GM21576 (cell line): Measurements from ENCODE around the gene VAT1L.
"Not testable (repeated sequence)": the region's sequence is repeated elsewhere in the genome, so short reads cannot be mapped to it uniquely, and the experiment has no call there.

Source experiments
- ATAC-seq: cut with Tn5 transposase; IDR thresholded peaks from one replicate; pipeline ENCODE4 v1.9.1; 2021; ENCODE audit warnings: mild to moderate bottlenecking, moderate library complexity; ENCODE audit not compliant: unreplicated experiment

Gene VAT1L

GRCh38 chr16:77947590-77947989, 159.2 kb downstream of the VAT1L start:
- ATAC-seq = not testable (repeated sequence)

GRCh38 chr16:77948835-77949234, 160.5 kb downstream of the VAT1L start:
- ATAC-seq = no peak

- no peak for ATAC-seq
These were observed 161.1 kb downstream of the VAT1L start for GRCh38 chr16:77949445-77949844.

- ATAC-seq = peak; percentile 48
These were observed 163.4 kb downstream of the VAT1L start for GRCh38 chr16:77951788-77952187.

GRCh38 chr16:77955127-77955526, 166.8 kb downstream of the VAT1L start:
- no peak for ATAC-seq

- no peak for ATAC-seq
These were observed 167.9 kb downstream of the VAT1L start for GRCh38 chr16:77956231-77956630.

GRCh38 chr16:77960766-77961165, 172.4 kb downstream of the VAT1L start:
- ATAC-seq = no peak

- no peak for ATAC-seq
These were observed 173.4 kb downstream of the VAT1L start for GRCh38 chr16:77961814-77962213.

- ATAC-seq = no peak
These were observed 174.3 kb downstream of the VAT1L start for GRCh38 chr16:77962689-77963088.

GRCh38 chr16:77963185-77964044, 175.1 kb downstream of the VAT1L start:
- peak; percentile 77 for ATAC-seq

- ATAC-seq = no peak
These were observed 177.0 kb downstream of the VAT1L start for GRCh38 chr16:77965346-77965745.

- no peak for ATAC-seq
These were observed 178.9 kb downstream of the VAT1L start for GRCh38 chr16:77967054-77967904.

- no peak for ATAC-seq
These were observed 181.5 kb downstream of the VAT1L start for GRCh38 chr16:77969861-77970260.

- ATAC-seq = no peak
These were observed 182.0 kb downstream of the VAT1L start for GRCh38 chr16:77970371-77970770.

GRCh38 chr16:77971306-77972061, 183.1 kb downstream of the VAT1L start:
- ATAC-seq = peak; percentile 76

GRCh38 chr16:77972062-77972392, 183.7 kb downstream of the VAT1L start:
- ATAC-seq = no peak

- no peak for ATAC-seq
These were observed 186.5 kb downstream of the VAT1L start for GRCh38 chr16:77974883-77975282.

- no peak for ATAC-seq
These were observed 187.6 kb downstream of the VAT1L start for GRCh38 chr16:77975942-77976341.

GRCh38 chr16:77977339-77977738, 189.0 kb downstream of the VAT1L start:
- no peak for ATAC-seq

- no peak for ATAC-seq
These were observed 196.7 kb downstream of the VAT1L start for GRCh38 chr16:77985111-77985510.

GRCh38 chr16:77986011-77986740, 197.8 kb downstream of the VAT1L start:
- no peak for ATAC-seq
